Neural crest cell (in vitro differentiated cells): Measurements from ENCODE around the gene C3orf49. TPM values are rescaled to one million over a fixed set of nuclear protein-coding genes. Genes with fewer than 3 reads are reported as not detected.

Experiments used
- DNase-seq: peaks from one replicate; pipeline ENCODE4 v3.0.0; 2021; ENCODE audit warnings: low read depth, mixed read lengths, low spot score
- H3K27ac Mint-ChIP-seq: one replicate; pipeline ENCODE4 v1.8.0; 2021; ENCODE audit warnings: mild to moderate bottlenecking, mixed read lengths; ENCODE audit not compliant: unreplicated experiment
- H3K27me3 Mint-ChIP-seq: 2 replicates; pipeline ENCODE4 v1.8.0; 2021; ENCODE audit warnings: low read depth, mild to moderate bottlenecking, mixed read lengths
- H3K36me3 Mint-ChIP-seq: 2 replicates; pipeline ENCODE4 v1.8.0; 2021; ENCODE audit warnings: low read depth, mild to moderate bottlenecking, mixed read lengths
- H3K4me1 Mint-ChIP-seq: 2 replicates; pipeline ENCODE4 v1.8.0; 2021; ENCODE audit warnings: mixed read lengths
- H3K4me3 Mint-ChIP-seq: one replicate; pipeline ENCODE4 v1.8.0; 2021; ENCODE audit warnings: mild to moderate bottlenecking, mixed read lengths
- H3K9me3 Mint-ChIP-seq: 2 replicates; pipeline ENCODE4 v1.8.0; 2021; ENCODE audit warnings: mixed read lengths
- CTCF ChIP-seq: fragments of 200-600 bp; sonication (generic); conservative IDR thresholded peaks from 2 replicates; pipeline ENCODE4 v1.5.0; 2021; ENCODE audit warnings: antibody characterized with exemption, mild to moderate bottlenecking
- total RNA-seq: library from RNA; stranded (reverse); gene quantifications from 2 replicates; pipeline ENCODE4 v1.2.1, GENCODE V29; 2021

Gene C3orf49
- total RNA-seq, 1 donor from 2014 or later, result not detected

GRCh38 chr3:63847718-63848450 is 28.8 kb downstream of the C3orf49 start:
- Mint-ChIP-seq H3K27me3 (no peaks in the 10 kb centered on the region), H3K36me3 (peaks cover 2% of the 10 kb centered on the region), H3K9me3 (no peaks in the 10 kb centered on the region), H3K4me1 (peaks cover 5% of the 10 kb centered on the region), H3K4me3 (no peak overlapping the region), H3K27ac (no peak overlapping the region)
- TF ChIP-seq CTCF, result no peak
- no peak for DNase-seq

- Mint-ChIP-seq H3K9me3 (no peaks in the 10 kb centered on the region), H3K4me1 (peaks cover 5% of the 10 kb centered on the region), H3K27me3 (no peaks in the 10 kb centered on the region), H3K4me3 (no peak overlapping the region), H3K27ac (no peak overlapping the region), H3K36me3 (peaks cover 2% of the 10 kb centered on the region)
- TF ChIP-seq CTCF, result no peak
- no peak for DNase-seq
These were observed 30.1 kb downstream of the C3orf49 start for GRCh38 chr3:63849175-63849574.

- H3K27ac Mint-ChIP-seq, result no peak overlapping the region
- H3K4me3 Mint-ChIP-seq, result no peak overlapping the region
- peaks cover 5% of the 10 kb centered on the region for H3K4me1 Mint-ChIP-seq
- no peaks in the 10 kb centered on the region for H3K36me3 Mint-ChIP-seq
- no peak for DNase-seq
- H3K9me3 Mint-ChIP-seq, result no peaks in the 10 kb centered on the region
- H3K27me3 Mint-ChIP-seq, result no peaks in the 10 kb centered on the region
- no peak for TF ChIP-seq CTCF
These were observed 32.2 kb downstream of the C3orf49 start for GRCh38 chr3:63851287-63851686.

GRCh38 chr3:63853106-63853505 is 34.0 kb downstream of the C3orf49 start:
- H3K27ac Mint-ChIP-seq, result no peak overlapping the region
- DNase-seq, result no peak
- H3K9me3 Mint-ChIP-seq, result no peaks in the 10 kb centered on the region
- no peak overlapping the region for H3K4me3 Mint-ChIP-seq
- no peaks in the 10 kb centered on the region for H3K27me3 Mint-ChIP-seq
- H3K4me1 Mint-ChIP-seq, result peaks cover 5% of the 10 kb centered on the region
- no peaks in the 10 kb centered on the region for H3K36me3 Mint-ChIP-seq
- no peak for TF ChIP-seq CTCF

GRCh38 chr3:63855333-63855940 is 36.3 kb downstream of the C3orf49 start:
- Mint-ChIP-seq H3K27ac (no peak overlapping the region), H3K4me1 (no peaks in the 10 kb centered on the region), H3K36me3 (no peaks in the 10 kb centered on the region), H3K4me3 (no peak overlapping the region), H3K27me3 (no peaks in the 10 kb centered on the region), H3K9me3 (no peaks in the 10 kb centered on the region)
- TF ChIP-seq CTCF, result no peak
- DNase-seq, result no peak
